Breast epithelium (tissue), 4 donors: ENCODE measurements around the gene CABLES2. TPM values are rescaled to one million over a fixed set of nuclear protein-coding genes. Genes with fewer than 3 reads are reported as not detected.

Experiments used
- DNase-seq, 2 donors: peaks; one replicate each; pipeline ENCODE4 v3.0.0-alpha.2; 2019; ENCODE audit warnings: low spot score in 2 of 2
- H3K27ac ChIP-seq, 2 donors: fragments of 200-600 bp; sonication (generic) in 1 of 2; one replicate each; pipeline ENCODE4 v1.5.1; 2016 to 2019; ENCODE audit warnings: mild to moderate bottlenecking in 1 of 2
- H3K27me3 ChIP-seq, 2 donors: fragments of 200-600 bp; sonication (generic) in 1 of 2; one replicate each; pipeline versions ENCODE4 v1.5.1 to v1.6.0; 2017 to 2019; ENCODE audit warnings: control low read depth in 1 of 2, mild to moderate bottlenecking in 1 of 2
- H3K36me3 ChIP-seq: fragments of 200-600 bp; one replicate; pipeline ENCODE4 v1.5.1; 2019
- H3K4me1 ChIP-seq, 2 donors: fragments of 200-600 bp; sonication (generic); one replicate each; pipeline ENCODE4 v1.5.1; 2016 to 2019; ENCODE audit warnings: control low read depth in 1 of 2
- H3K4me3 ChIP-seq, 3 donors: fragments of 200-600 bp; sonication (generic); 1 replicate in 2 of 3; 2 replicates in 1 of 3; pipeline ENCODE4 v1.5.1; 2016 to 2019; ENCODE audit warnings: mild to moderate bottlenecking in 3 of 3, moderate library complexity in 2 of 3
- H3K9me3 ChIP-seq, 2 donors: fragments of 200-600 bp; sonication (generic) in 1 of 2; one replicate each; pipeline ENCODE4 v1.5.1; 2016 to 2019; ENCODE audit warnings: control low read depth in 1 of 2
- POLR2A ChIP-seq: fragments of 450-650 bp; IDR thresholded peaks from one replicate; pipeline ENCODE4 v1.6.1; 2016; ENCODE audit warnings: antibody characterized with exemption, mild to moderate bottlenecking, moderate library complexity
- POLR2AphosphoS5 ChIP-seq, 3 donors: sonication (generic); formaldehyde crosslinking; IDR thresholded peaks; one replicate each; pipeline ENCODE4 v1.6.1; 2017; ENCODE audit warnings: antibody characterized with exemption in 3 of 3
- intact Hi-C: fragments of 100-400 bp; cut with DNase I; formaldehyde crosslinking; loops from one replicate; pipeline ENCODE4 v1.15.1; 2023; ENCODE audit warnings: low total_unique reads
- total RNA-seq, 3 donors: library from RNA; depleted of rRNA; stranded (reverse); fragments of >200 nt; gene quantifications; one replicate each; pipeline ENCODE4 v1.1.0, GENCODE V29; 2016
- TF ChIP-seq, protein P1 (sequence below), 3 donors: fragments of 450-650 bp; IDR thresholded peaks; one replicate each; pipeline ENCODE4 v1.5.1; 2016 to 2017; ENCODE audit warnings: antibody characterized with exemption in 3 of 3, mild to moderate bottlenecking in 3 of 3, moderate library complexity in 3 of 3

CABLES2 gene
- total RNA-seq, 3 donors from 2014 or later = 1.8 to 3.2 (median 2.9) TPM

DNA sequence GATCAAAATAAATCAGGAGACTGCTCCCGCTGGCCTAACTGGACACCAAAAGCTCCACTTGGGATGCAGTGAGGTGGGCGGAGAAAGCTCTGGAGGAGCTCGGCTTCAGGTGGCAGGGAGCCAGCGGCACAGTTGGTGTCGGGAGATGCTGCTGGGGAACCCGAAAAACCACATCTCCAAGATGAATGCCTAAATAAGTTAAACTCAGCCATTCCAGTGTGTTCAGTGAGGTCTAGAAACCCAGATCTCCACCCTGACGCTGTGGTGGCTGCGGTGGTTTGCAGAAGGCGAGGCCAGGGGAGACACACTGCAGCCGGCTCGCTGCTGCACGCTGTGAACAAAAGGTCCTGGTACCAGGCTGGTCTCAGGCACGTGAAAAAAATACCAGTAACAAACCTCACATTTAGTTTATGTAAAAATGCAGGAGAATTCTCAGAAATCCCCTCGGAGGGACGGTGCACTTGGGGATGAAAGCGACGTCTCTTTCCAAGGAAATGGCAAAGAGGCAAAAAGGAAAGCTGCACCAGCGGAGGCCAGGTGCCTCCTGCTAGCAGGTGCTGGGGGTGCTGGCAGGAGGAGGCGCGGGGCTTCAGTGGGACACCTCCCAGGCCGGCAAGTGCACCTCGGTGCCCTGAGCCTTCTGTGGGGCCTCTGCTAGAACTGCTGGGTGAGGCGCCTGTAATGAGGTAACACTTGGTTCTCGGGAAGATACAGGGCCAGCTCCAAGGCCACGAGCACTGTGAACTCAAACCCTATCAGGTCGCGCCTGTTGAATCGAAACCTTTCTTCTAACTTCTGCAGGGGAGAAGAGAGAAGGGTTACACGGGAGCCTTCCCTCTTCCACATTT is 16.5 kb downstream of the CABLES2 start:
- peaks cover 0 to 13% of the 10 kb centered on the region in 2 donors for H3K4me1 ChIP-seq

DNA sequence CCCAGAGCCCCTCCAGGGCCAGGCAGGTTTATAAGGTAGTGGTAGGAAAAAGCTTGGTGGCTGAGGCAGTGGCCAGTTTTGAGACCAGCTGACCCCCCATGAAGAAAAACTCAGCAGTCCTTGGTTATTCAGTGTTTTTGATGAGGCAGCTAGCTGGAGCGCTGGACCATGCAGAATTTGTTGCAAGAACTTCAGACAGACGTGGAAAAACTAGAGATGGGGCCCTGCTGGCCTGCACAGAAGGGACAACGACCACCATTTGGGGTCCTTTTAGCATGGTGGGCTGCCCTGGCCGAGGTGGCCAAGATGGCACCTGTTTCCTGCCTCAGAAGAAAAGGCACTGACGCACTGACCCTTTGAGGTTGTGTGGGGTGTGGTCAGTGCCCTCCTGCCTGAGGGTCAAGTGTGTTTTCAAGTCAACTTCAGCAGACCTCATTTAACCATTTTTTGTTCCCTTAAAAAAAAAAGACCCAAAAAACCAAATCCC is 17.4 kb downstream of the CABLES2 start:
- H3K9me3 ChIP-seq = no peaks in the 10 kb centered on the region
- TF ChIP-seq, protein P1, sequence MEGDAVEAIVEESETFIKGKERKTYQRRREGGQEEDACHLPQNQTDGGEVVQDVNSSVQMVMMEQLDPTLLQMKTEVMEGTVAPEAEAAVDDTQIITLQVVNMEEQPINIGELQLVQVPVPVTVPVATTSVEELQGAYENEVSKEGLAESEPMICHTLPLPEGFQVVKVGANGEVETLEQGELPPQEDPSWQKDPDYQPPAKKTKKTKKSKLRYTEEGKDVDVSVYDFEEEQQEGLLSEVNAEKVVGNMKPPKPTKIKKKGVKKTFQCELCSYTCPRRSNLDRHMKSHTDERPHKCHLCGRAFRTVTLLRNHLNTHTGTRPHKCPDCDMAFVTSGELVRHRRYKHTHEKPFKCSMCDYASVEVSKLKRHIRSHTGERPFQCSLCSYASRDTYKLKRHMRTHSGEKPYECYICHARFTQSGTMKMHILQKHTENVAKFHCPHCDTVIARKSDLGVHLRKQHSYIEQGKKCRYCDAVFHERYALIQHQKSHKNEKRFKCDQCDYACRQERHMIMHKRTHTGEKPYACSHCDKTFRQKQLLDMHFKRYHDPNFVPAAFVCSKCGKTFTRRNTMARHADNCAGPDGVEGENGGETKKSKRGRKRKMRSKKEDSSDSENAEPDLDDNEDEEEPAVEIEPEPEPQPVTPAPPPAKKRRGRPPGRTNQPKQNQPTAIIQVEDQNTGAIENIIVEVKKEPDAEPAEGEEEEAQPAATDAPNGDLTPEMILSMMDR (IDR thresholded peaks at IDR 0.05) = no peak
- no peak for TF ChIP-seq POLR2A
- TF ChIP-seq POLR2AphosphoS5 (IDR thresholded peaks at IDR 0.05) = no peak
- no peak overlapping the region for H3K27ac ChIP-seq
- H3K36me3 ChIP-seq = no peaks in the 10 kb centered on the region
- peaks cover 0 to 13% of the 10 kb centered on the region in 2 donors for H3K4me1 ChIP-seq
- no peaks in the 10 kb centered on the region for H3K27me3 ChIP-seq
- H3K4me3 ChIP-seq = no peak overlapping the region
- intact Hi-C loops = loop anchor here (5.0 kb wide), 1 partner anchor 87 kb away; the partner anchor contains the start of gene ADRM1
- no peak for DNase-seq

More for the DNA sequence above, 16.5 kb downstream of the CABLES2 start:
- no peaks in the 10 kb centered on the region for H3K9me3 ChIP-seq
- intact Hi-C loops = no loop called here
- DNase-seq = no peak
- no peak overlapping the region for H3K27ac ChIP-seq
- no peaks in the 10 kb centered on the region for H3K27me3 ChIP-seq
- H3K4me3 ChIP-seq = no peak overlapping the region
- no peaks in the 10 kb centered on the region for H3K36me3 ChIP-seq
- TF ChIP-seq POLR2AphosphoS5 (IDR thresholded peaks at IDR 0.05) (no peak), POLR2A (no peak)
- TF ChIP-seq, protein P1 (IDR thresholded peaks at IDR 0.05) = no peak

DNA sequence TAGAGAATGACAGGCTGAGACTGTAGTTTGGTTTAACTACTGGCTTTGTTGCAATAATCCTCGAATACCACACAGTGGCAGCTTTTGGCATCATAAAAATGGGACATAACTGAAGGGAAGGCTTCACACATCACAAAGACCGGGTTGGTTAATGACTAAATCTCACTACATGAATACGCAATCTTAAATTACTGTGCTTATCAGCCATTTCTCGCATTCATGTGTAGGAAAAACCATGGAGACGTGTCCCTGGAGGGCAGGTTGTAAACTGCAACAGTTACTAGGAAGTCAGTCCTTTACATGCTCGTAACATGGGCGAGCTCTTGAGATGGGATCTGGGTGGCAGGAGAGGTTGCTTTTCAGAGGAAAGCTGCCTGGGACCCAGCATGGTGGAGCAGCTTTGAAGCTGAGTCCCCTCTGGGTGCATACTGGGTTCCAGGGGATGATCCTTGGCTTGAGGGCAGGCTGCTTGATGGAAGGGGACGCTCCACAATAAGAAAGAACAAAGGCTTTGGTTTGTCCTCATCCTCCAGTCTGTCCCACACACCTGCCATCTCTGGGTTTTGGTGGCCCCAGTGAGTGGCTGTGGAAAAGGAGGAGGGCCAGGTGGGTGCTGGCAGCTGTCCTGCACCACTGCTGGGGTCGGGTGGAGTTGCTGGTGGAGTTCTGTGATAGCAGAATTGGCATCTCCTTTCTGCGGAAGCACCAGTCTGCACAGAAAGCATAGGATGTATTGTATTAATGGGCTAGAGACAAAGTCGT is 18.1 kb downstream of the CABLES2 start:
- Histone ChIP-seq H3K4me1 (peaks cover 0 to 13% of the 10 kb centered on the region in 2 donors), H3K4me3 (no peak overlapping the region), H3K27me3 (no peaks in the 10 kb centered on the region), H3K27ac (peak overlapping the region in 1 of 2 donors; percentile 2), H3K9me3 (no peaks in the 10 kb centered on the region), H3K36me3 (no peaks in the 10 kb centered on the region)
- no peak for DNase-seq
- intact Hi-C loops = loop anchor here (5.0 kb wide), 1 partner anchor 87 kb away; the partner anchor contains the start of gene ADRM1
- TF ChIP-seq, protein P1 (IDR thresholded peaks at IDR 0.05) = no peak
- TF ChIP-seq POLR2AphosphoS5 (IDR thresholded peaks at IDR 0.05) (no peak), POLR2A (no peak)

GRCh38 chr20:62387933-62388635 is 19.0 kb downstream of the CABLES2 start:
- intact Hi-C loops = loop anchor here (5.0 kb wide), 1 partner anchor 86 kb away; the partner anchor contains the start of gene ADRM1
- Histone ChIP-seq H3K4me3 (peak overlapping the region; percentile 87 to 96 (median 94)), H3K4me1 (peaks cover 0 to 13% of the 10 kb centered on the region in 2 donors), H3K27me3 (no peaks in the 10 kb centered on the region), H3K27ac (peak overlapping the region; percentile 2 to 97), H3K9me3 (no peaks in the 10 kb centered on the region), H3K36me3 (no peaks in the 10 kb centered on the region)
- DNase-seq = no peak
- TF ChIP-seq, protein P1 (IDR thresholded peaks at IDR 0.05) = no peak
- no peak for TF ChIP-seq POLR2A
- no peak for TF ChIP-seq POLR2AphosphoS5 (IDR thresholded peaks at IDR 0.05)
